ENCODE results near the gene CPA4.

DNA sequence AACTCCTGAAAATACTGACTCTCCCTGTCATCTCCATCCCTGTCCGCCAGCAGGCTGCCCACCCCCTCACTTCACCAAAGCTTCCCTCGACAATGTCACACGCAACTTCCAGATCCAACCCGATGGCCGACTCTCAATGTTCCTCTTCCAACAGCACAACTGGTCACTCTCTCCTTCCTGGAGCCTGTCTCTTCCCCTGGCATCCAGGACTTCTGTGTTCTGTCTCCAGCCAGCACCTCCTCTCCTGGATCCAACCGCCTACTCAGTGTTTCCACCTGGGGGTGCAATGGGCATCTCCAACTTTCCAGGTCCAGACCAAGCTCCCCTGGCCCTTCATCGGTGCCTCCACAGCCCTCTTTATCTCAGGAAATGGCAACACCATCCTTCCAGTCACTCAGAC, 60.2 kb downstream of the CPA4 start:
- TF ChIP-seq, protein P1, sequence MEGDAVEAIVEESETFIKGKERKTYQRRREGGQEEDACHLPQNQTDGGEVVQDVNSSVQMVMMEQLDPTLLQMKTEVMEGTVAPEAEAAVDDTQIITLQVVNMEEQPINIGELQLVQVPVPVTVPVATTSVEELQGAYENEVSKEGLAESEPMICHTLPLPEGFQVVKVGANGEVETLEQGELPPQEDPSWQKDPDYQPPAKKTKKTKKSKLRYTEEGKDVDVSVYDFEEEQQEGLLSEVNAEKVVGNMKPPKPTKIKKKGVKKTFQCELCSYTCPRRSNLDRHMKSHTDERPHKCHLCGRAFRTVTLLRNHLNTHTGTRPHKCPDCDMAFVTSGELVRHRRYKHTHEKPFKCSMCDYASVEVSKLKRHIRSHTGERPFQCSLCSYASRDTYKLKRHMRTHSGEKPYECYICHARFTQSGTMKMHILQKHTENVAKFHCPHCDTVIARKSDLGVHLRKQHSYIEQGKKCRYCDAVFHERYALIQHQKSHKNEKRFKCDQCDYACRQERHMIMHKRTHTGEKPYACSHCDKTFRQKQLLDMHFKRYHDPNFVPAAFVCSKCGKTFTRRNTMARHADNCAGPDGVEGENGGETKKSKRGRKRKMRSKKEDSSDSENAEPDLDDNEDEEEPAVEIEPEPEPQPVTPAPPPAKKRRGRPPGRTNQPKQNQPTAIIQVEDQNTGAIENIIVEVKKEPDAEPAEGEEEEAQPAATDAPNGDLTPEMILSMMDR (IDR thresholded peaks at IDR 0.05) = no peak
- TF ChIP-seq SIN3A (IDR thresholded peaks at IDR 0.05; ENCODE audit: borderline replicate concordance, insufficient read depth, low read depth, low read length) (no peak), POLR2AphosphoS5 (IDR thresholded peaks at IDR 0.05; ENCODE audit: low read depth, low read length) (no peak), REST (IDR thresholded peaks at IDR 0.05; ENCODE audit: insufficient read depth in 1 of 2, low read depth in 2 of 2, low read length in 1 of 2) (no peak)
